ENCODE measurements around the gene CADPS. TPM values are rescaled to one million over a fixed set of nuclear protein-coding genes. Genes with fewer than 3 reads are reported as not detected.

CADPS gene
- polyA plus RNA-seq, 3 donors, result not detected

- no peak overlapping the region for H3K9ac ChIP-seq (ENCODE audit: insufficient read depth, low read length, poor library complexity, severe bottlenecking)
- no peak for DNase-seq
- H3K27me3 ChIP-seq (ENCODE audit: control insufficient read depth in 2 of 2, insufficient read depth in 2 of 2, low read length in 2 of 2), result no peaks in the 10 kb centered on the region
- H3K9me3 ChIP-seq (replicated peaks in 1 of 2; ENCODE audit: control insufficient read depth in 1 of 2, insufficient read depth in 1 of 2, low read length in 2 of 2), result no peaks in the 10 kb centered on the region
- no peak overlapping the region for H3K27ac ChIP-seq (ENCODE audit: low read depth in 1 of 2, low read length in 2 of 2)
- no peak overlapping the region for H3K27ac Mint-ChIP-seq
- no peaks in the 10 kb centered on the region for H3K36me3 ChIP-seq (replicated peaks in 1 of 2; ENCODE audit: control insufficient read depth in 1 of 2, insufficient read depth in 2 of 2, low read length in 2 of 2)
- no peaks in the 10 kb centered on the region for H4K20me1 ChIP-seq (ENCODE audit: insufficient read depth, low read length)
- H3K4me3 ChIP-seq (replicated peaks in 1 of 3; ENCODE audit: low read depth in 2 of 3, low read length in 3 of 3), result no peak overlapping the region
- no peaks in the 10 kb centered on the region for H3K79me2 ChIP-seq (ENCODE audit: insufficient read depth, low read length)
- H3K4me1 ChIP-seq (ENCODE audit: control insufficient read depth in 1 of 2, insufficient read depth in 2 of 2, low read length in 2 of 2), result no peaks in the 10 kb centered on the region
- H3K36me3 Mint-ChIP-seq, result no peaks in the 10 kb centered on the region
- H3K4me2 ChIP-seq (replicated peaks; ENCODE audit: extremely low read depth, low read length, poor library complexity, severe bottlenecking), result no peak overlapping the region
- 33% methylated on average over 1 of the region's 7 CpGs for WGBS (ENCODE audit: insufficient coverage)
- no peaks in the 10 kb centered on the region for H3K4me1 Mint-ChIP-seq
- no peak overlapping the region for H3K4me3 Mint-ChIP-seq
- intact Hi-C loops (cut with micrococcal nuclease), result no loop called here
- H2AFZ ChIP-seq (ENCODE audit: insufficient read depth, low read depth, low read length, poor library complexity, severe bottlenecking), result no peak overlapping the region
- TF ChIP-seq CTCF (IDR thresholded peaks at IDR 0.05), result no peak
- H3K27me3 Mint-ChIP-seq (ENCODE audit: low read depth in 3 of 3), result peaks cover 0 to 2% (median 2%) of the 10 kb centered on the region in 3 donors
- H3K9me3 Mint-ChIP-seq, result peaks cover 0 to 10% (median 3%) of the 10 kb centered on the region in 7 donors
These were observed 44.7 kb upstream of the CADPS start for GRCh38 chr3:62919784-62920465.

GRCh38 chr3:62918777-62919176 is 43.6 kb upstream of the CADPS start:
- H2AFZ ChIP-seq (ENCODE audit: insufficient read depth, low read depth, low read length, poor library complexity, severe bottlenecking), result no peak overlapping the region
- no peak for TF ChIP-seq CTCF (IDR thresholded peaks at IDR 0.05)
- Mint-ChIP-seq H3K4me1 (no peaks in the 10 kb centered on the region), H3K27ac (no peak overlapping the region), H3K27me3 (ENCODE audit: low read depth in 3 of 3) (peaks cover 0 to 2% (median 2%) of the 10 kb centered on the region in 3 donors), H3K36me3 (no peaks in the 10 kb centered on the region), H3K9me3 (peaks cover 2 to 9% (median 3%) of the 10 kb centered on the region in 7 donors), H3K4me3 (no peak overlapping the region)
- H3K36me3 ChIP-seq (replicated peaks in 1 of 2; ENCODE audit: control insufficient read depth in 1 of 2, insufficient read depth in 2 of 2, low read length in 2 of 2), result no peaks in the 10 kb centered on the region
- H4K20me1 ChIP-seq (ENCODE audit: insufficient read depth, low read length), result no peaks in the 10 kb centered on the region
- no peak for DNase-seq
- H3K27ac ChIP-seq (ENCODE audit: low read depth in 1 of 2, low read length in 2 of 2), result no peak overlapping the region
- H3K4me2 ChIP-seq (replicated peaks; ENCODE audit: extremely low read depth, low read length, poor library complexity, severe bottlenecking), result no peak overlapping the region
- no peaks in the 10 kb centered on the region for H3K9me3 ChIP-seq (replicated peaks in 1 of 2; ENCODE audit: control insufficient read depth in 1 of 2, insufficient read depth in 1 of 2, low read length in 2 of 2)
- H3K4me1 ChIP-seq (ENCODE audit: control insufficient read depth in 1 of 2, insufficient read depth in 2 of 2, low read length in 2 of 2), result no peaks in the 10 kb centered on the region
- intact Hi-C loops (cut with micrococcal nuclease), result no loop called here
- no peaks in the 10 kb centered on the region for H3K79me2 ChIP-seq (ENCODE audit: insufficient read depth, low read length)
- no peak overlapping the region for H3K4me3 ChIP-seq (replicated peaks in 1 of 3; ENCODE audit: low read depth in 2 of 3, low read length in 3 of 3)
- no CpG with 5 or more reads among the region's 2 CpGs for WGBS (ENCODE audit: insufficient coverage)
- no peaks in the 10 kb centered on the region for H3K27me3 ChIP-seq (ENCODE audit: control insufficient read depth in 2 of 2, insufficient read depth in 2 of 2, low read length in 2 of 2)
- no peak overlapping the region for H3K9ac ChIP-seq (ENCODE audit: insufficient read depth, low read length, poor library complexity, severe bottlenecking)
